ENCODE measurements around the gene ADGRL3. TPM values are rescaled to one million over a fixed set of nuclear protein-coding genes. Genes with fewer than 3 reads are reported as not detected.

Gene ADGRL3
- total RNA-seq, 3 donors from 2014 or later (not counting 1 experiment from before 2014, with no cell fraction given): not detected

GRCh38 chr4:61561028-61561427, 360.9 kb downstream of the ADGRL3 start:
- Histone ChIP-seq H3K9me3 (ENCODE audit: control insufficient read depth, insufficient read depth, low read length) (no peaks in the 10 kb centered on the region), H3K4me1 (ENCODE audit: control insufficient read depth, insufficient read depth, low read length) (no peaks in the 10 kb centered on the region), H3K36me3 (ENCODE audit: control insufficient read depth, insufficient read depth, low read length) (no peaks in the 10 kb centered on the region), H3K27ac (ENCODE audit: low read length) (no peak overlapping the region), H3K4me3 (ENCODE audit: low read length) (no peak overlapping the region), H3K27me3 (ENCODE audit: control insufficient read depth, insufficient read depth, low read length) (no peaks in the 10 kb centered on the region)
- intact Hi-C loops (cut with micrococcal nuclease): no loop called here
- Mint-ChIP-seq H3K36me3 (no peaks in the 10 kb centered on the region), H3K9me3 (peaks cover 10 to 15% of the 10 kb centered on the region in 2 donors), H3K4me1 (no peaks in the 10 kb centered on the region), H3K27me3 (ENCODE audit: low read depth in 2 of 2) (no peaks in the 10 kb centered on the region), H3K27ac (no peak overlapping the region), H3K4me3 (no peak overlapping the region)
- DNase-seq (no peak), ATAC-seq (no peak)
- no peak for TF ChIP-seq CTCF (IDR thresholded peaks at IDR 0.05)

GRCh38 chr4:61571761-61572559, 371.8 kb downstream of the ADGRL3 start:
- H3K9me3 Mint-ChIP-seq: peaks cover 8 to 16% of the 10 kb centered on the region in 2 donors
- Histone ChIP-seq H3K27ac (ENCODE audit: low read length) (no peak overlapping the region), H3K9me3 (ENCODE audit: control insufficient read depth, insufficient read depth, low read length) (no peaks in the 10 kb centered on the region), H3K27me3 (ENCODE audit: control insufficient read depth, insufficient read depth, low read length) (no peaks in the 10 kb centered on the region), H3K4me3 (ENCODE audit: low read length) (no peak overlapping the region), H3K4me1 (ENCODE audit: control insufficient read depth, insufficient read depth, low read length) (no peaks in the 10 kb centered on the region), H3K36me3 (ENCODE audit: control insufficient read depth, insufficient read depth, low read length) (no peaks in the 10 kb centered on the region)
- H3K4me1 Mint-ChIP-seq: no peaks in the 10 kb centered on the region
- no peaks in the 10 kb centered on the region for H3K36me3 Mint-ChIP-seq
- no peak overlapping the region for H3K27ac Mint-ChIP-seq
- H3K4me3 Mint-ChIP-seq: no peak overlapping the region
- no peaks in the 10 kb centered on the region for H3K27me3 Mint-ChIP-seq (ENCODE audit: low read depth in 2 of 2)
- ATAC-seq (no peak), DNase-seq (no peak)
- TF ChIP-seq CTCF (IDR thresholded peaks at IDR 0.05): no peak
- no CpG with 5 or more reads among the region's 2 CpGs for WGBS (ENCODE audit: insufficient coverage)
- intact Hi-C loops (cut with micrococcal nuclease): no loop called here

GRCh38 chr4:61575796-61576195, 375.7 kb downstream of the ADGRL3 start:
- no peaks in the 10 kb centered on the region for H3K4me1 Mint-ChIP-seq
- H3K27me3 Mint-ChIP-seq (ENCODE audit: low read depth in 2 of 2): no peaks in the 10 kb centered on the region
- H3K4me1 ChIP-seq (ENCODE audit: control insufficient read depth, insufficient read depth, low read length): no peaks in the 10 kb centered on the region
- H3K9me3 Mint-ChIP-seq: peaks cover 12 to 14% of the 10 kb centered on the region in 2 donors
- H3K9me3 ChIP-seq (ENCODE audit: control insufficient read depth, insufficient read depth, low read length): no peaks in the 10 kb centered on the region
- H3K4me3 Mint-ChIP-seq: no peak overlapping the region
- no peaks in the 10 kb centered on the region for H3K27me3 ChIP-seq (ENCODE audit: control insufficient read depth, insufficient read depth, low read length)
- no peak overlapping the region for H3K27ac ChIP-seq (ENCODE audit: low read length)
- H3K4me3 ChIP-seq (ENCODE audit: low read length): no peak overlapping the region
- no peaks in the 10 kb centered on the region for H3K36me3 ChIP-seq (ENCODE audit: control insufficient read depth, insufficient read depth, low read length)
- DNase-seq (no peak), ATAC-seq (no peak)
- no peaks in the 10 kb centered on the region for H3K36me3 Mint-ChIP-seq
- H3K27ac Mint-ChIP-seq: no peak overlapping the region
- intact Hi-C loops (cut with micrococcal nuclease): no loop called here
- 80% methylated on average over 2 of the region's 2 CpGs for WGBS (ENCODE audit: insufficient coverage)
- no peak for TF ChIP-seq CTCF (IDR thresholded peaks at IDR 0.05)

GRCh38 chr4:61579786-61580185, 379.7 kb downstream of the ADGRL3 start:
- no peaks in the 10 kb centered on the region for H3K27me3 Mint-ChIP-seq (ENCODE audit: low read depth in 2 of 2)
- no peaks in the 10 kb centered on the region for H3K4me1 ChIP-seq (ENCODE audit: control insufficient read depth, insufficient read depth, low read length)
- no peaks in the 10 kb centered on the region for H3K36me3 ChIP-seq (ENCODE audit: control insufficient read depth, insufficient read depth, low read length)
- H3K27me3 ChIP-seq (ENCODE audit: control insufficient read depth, insufficient read depth, low read length): no peaks in the 10 kb centered on the region
- intact Hi-C loops (cut with micrococcal nuclease): no loop called here
- no peak overlapping the region for H3K4me3 Mint-ChIP-seq
- H3K9me3 ChIP-seq (ENCODE audit: control insufficient read depth, insufficient read depth, low read length): no peaks in the 10 kb centered on the region
- H3K36me3 Mint-ChIP-seq: no peaks in the 10 kb centered on the region
- no peak for ATAC-seq
- no peak overlapping the region for H3K4me3 ChIP-seq (ENCODE audit: low read length)
- TF ChIP-seq CTCF (IDR thresholded peaks at IDR 0.05): no peak
- no peaks in the 10 kb centered on the region for H3K4me1 Mint-ChIP-seq
- no peak overlapping the region for H3K27ac Mint-ChIP-seq
- peaks cover 20 to 25% of the 10 kb centered on the region in 2 donors for H3K9me3 Mint-ChIP-seq
- WGBS (ENCODE audit: insufficient coverage): 82% methylated on average over 1 of the region's 1 CpG
- DNase-seq: no peak
- H3K27ac ChIP-seq (ENCODE audit: low read length): no peak overlapping the region
